Amniotic stem cell (primary cell): ENCODE data around the gene PTPN23.

ENCODE experiments used
- DNase-seq: peaks from one replicate; lab custom pipeline; 2025; lab: John Stamatoyannopoulos, UW

Gene PTPN23

DNA sequence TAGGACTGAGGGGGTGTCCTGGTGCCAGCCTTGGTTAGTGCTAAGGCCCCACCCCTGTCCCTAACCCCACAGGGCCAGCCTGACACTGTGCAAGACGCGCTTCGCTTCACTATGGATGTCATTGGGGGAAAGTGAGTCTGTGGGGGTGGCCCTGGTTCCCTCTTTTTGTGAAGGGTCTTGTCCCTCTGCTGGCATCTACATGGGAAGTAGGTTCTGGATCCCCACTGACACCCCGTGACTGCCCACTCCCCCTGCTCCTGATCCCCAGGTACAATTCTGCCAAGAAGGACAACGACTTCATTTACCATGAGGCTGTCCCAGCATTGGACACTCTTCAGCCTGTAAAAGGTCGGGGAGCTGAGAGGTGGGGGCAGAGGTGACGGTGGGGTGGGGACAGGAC is 26.4 kb downstream of the PTPN23 start:
- no peak for DNase-seq

DNA sequence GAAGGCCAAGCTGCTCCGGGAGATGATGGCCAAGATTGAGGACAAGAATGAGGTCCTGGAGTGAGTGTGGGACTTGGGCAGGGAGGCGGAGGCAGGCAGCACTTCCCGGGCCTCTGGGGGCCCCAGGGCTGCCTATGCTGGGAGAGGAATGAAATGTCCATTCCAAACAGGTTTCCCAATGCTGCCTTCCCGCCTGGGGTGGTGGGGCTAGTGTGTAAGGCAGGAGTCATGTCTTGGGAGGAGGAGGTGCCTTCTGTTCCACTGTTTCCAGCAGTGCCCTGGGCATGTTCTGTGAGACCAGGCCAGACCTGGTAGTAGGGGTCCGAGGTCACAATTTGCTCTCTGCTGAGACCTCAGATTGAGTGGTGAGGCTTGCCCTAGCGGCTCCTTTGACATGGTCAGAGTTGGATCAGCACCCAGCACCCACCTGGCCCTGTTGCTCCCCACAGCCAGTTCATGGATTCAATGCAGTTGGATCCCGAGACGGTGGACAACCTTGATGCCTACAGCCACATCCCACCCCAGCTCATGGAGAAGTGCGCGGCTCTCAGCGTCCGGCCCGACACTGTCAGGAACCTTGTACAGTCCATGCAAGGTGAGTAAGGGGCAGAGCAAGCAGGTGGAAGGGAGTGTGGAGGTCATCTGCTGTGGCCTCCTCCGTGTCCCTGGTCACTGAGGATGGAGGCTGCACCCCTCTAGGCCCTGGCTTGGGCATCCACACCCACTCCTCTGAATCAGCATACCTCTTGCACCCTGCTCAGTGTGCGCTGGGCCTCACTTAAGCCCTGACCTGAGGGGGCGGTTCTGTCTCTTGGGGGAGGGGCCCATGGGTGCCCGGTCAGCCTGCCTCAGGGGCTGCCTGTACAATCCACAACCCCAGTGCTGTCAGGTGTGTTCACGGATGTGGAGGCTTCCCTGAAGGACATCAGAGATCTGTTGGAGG is 27.3 kb downstream of the PTPN23 start:
- no peak for DNase-seq

DNA sequence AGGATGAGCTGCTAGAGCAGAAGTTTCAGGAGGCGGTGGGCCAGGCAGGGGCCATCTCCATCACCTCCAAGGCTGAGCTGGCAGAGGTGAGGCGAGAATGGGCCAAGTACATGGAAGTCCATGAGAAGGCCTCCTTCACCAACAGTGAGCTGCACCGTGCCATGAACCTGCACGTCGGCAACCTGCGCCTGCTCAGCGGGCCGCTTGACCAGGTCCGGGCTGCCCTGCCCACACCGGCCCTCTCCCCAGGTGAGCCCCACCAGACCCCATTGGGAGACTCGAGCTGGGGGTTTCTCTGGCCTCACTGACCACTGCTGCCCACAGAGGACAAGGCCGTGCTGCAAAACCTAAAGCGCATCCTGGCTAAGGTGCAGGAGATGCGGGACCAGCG is 28.0 kb downstream of the PTPN23 start:
- no peak for DNase-seq

DNA sequence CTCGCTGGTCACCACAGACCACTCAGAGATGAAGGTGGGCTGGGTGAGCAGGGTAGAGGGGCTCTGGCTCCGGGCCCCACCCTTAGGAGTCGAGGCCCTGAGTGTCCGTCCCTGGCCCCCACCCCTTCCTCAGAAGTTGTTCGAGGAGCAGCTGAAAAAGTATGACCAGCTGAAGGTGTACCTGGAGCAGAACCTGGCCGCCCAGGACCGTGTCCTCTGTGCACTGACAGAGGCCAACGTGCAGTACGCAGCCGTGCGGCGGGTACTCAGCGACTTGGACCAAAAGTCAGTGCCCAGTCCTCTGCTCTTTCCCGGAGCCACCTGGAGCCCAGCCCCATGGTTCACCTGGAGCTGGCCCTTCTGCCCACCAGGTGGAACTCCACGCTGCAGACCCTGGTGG is 28.5 kb downstream of the PTPN23 start:
- no peak for DNase-seq

DNA sequence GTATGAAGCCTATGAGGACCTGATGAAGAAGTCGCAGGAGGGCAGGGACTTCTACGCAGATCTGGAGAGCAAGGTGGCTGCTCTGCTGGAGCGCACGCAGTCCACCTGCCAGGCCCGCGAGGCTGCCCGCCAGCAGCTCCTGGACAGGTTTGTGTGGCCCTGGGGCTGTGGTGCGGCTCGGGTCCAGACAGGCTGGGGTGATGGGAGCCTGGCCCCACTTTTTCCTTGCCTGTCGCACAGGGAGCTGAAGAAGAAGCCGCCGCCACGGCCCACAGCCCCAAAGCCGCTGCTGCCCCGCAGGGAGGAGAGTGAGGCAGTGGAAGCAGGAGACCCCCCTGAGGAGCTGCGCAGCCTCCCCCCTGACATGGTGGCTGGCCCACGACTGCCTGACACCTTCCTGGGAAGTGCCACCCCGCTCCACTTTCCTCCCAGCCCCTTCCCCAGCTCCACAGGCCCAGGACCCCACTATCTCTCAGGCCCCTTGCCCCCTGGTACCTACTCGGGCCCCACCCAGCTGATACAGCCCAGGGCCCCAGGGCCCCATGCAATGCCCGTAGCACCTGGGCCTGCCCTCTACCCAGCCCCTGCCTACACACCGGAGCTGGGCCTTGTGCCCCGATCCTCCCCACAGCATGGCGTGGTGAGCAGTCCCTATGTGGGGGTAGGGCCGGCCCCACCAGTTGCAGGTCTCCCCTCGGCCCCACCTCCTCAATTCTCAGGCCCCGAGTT is 29.0 kb downstream of the PTPN23 start:
- DNase-seq: no peak

DNA sequence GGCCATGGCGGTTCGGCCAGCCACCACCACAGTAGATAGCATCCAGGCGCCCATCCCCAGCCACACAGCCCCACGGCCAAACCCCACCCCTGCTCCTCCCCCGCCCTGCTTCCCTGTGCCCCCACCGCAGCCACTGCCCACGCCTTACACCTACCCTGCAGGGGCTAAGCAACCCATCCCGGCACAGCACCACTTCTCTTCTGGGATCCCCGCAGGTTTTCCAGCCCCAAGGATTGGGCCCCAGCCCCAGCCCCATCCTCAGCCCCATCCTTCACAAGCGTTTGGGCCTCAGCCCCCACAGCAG is 29.5 kb downstream of the PTPN23 start:
- DNase-seq: no peak

DNA sequence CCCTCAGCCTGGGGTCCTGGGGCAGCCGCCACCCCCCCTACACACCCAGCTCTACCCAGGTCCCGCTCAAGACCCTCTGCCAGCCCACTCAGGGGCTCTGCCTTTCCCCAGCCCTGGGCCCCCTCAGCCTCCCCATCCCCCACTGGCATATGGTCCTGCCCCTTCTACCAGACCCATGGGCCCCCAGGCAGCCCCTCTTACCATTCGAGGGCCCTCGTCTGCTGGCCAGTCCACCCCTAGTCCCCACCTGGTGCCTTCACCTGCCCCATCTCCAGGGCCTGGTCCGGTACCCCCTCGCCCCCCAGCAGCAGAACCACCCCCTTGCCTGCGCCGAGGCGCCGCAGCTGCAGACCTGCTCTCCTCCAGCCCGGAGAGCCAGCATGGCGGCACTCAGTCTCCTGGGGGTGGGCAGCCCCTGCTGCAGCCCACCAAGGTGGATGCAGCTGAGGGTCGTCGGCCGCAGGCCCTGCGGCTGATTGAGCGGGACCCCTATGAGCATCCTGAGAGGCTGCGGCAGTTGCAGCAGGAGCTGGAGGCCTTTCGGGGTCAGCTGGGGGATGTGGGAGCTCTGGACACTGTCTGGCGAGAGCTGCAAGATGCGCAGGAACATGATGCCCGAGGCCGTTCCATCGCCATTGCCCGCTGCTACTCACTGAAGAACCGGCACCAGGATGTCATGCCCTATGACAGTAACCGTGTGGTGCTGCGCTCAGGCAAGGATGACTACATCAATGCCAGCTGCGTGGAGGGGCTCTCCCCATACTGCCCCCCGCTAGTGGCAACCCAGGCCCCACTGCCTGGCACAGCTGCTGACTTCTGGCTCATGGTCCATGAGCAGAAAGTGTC is 30.2 kb downstream of the PTPN23 start:
- no peak for DNase-seq

DNA sequence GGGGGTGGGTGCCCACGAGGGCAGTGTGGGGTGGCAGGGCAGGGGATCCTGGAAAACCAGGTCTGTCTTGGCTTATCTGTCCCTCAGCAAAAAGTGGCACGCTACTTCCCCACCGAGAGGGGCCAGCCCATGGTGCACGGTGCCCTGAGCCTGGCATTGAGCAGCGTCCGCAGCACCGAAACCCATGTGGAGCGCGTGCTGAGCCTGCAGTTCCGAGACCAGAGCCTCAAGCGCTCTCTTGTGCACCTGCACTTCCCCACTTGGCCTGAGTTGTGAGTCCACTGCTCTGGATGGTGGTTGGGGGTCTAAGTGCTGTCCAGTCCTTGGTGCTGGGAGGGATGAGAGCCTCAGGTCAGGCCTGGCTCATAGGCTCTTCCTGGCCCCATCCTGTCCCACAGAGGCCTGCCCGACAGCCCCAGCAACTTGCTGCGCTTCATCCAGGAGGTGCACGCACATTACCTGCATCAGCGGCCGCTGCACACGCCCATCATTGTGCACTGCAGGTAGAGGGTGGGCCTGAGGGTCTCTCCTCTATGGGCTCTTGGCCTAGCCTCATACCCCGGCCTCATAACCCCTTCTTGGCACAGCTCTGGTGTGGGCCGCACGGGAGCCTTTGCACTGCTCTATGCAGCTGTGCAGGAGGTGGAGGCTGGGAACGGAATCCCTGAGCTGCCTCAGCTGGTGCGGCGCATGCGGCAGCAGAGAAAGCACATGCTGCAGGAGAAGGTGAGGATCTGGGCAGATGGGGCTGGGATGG is 31.1 kb downstream of the PTPN23 start:
- DNase-seq: no peak

DNA sequence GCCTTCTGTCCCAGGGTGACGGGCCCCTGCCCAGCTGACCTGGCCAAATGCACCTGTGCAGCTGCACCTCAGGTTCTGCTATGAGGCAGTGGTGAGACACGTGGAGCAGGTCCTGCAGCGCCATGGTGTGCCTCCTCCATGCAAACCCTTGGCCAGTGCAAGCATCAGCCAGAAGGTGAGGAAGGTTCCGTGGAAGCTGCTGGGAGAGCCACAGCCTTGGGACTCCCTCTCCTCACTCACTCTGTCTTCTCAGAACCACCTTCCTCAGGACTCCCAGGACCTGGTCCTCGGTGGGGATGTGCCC is 31.6 kb downstream of the PTPN23 start:
- no peak for DNase-seq

DNA sequence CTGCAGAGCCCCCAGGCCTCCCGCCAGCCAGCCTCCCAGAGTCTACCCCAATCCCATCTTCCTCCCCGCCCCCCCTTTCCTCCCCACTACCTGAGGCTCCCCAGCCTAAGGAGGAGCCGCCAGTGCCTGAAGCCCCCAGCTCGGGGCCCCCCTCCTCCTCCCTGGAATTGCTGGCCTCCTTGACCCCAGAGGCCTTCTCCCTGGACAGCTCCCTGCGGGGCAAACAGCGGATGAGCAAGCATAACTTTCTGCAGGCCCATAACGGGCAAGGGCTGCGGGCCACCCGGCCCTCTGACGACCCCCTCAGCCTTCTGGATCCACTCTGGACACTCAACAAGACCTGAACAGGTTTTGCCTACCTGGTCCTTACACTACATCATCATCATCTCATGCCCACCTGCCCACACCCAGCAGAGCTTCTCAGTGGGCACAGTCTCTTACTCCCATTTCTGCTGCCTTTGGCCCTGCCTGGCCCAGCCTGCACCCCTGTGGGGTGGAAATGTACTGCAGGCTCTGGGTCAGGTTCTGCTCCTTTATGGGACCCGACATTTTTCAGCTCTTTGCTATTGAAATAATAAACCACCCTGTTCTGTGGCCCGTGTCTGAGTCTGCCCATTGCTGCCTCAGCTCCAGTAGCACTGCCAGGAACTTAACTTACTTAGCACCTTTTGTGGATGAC is 32.2 kb downstream of the PTPN23 start:
- no peak for DNase-seq

DNA sequence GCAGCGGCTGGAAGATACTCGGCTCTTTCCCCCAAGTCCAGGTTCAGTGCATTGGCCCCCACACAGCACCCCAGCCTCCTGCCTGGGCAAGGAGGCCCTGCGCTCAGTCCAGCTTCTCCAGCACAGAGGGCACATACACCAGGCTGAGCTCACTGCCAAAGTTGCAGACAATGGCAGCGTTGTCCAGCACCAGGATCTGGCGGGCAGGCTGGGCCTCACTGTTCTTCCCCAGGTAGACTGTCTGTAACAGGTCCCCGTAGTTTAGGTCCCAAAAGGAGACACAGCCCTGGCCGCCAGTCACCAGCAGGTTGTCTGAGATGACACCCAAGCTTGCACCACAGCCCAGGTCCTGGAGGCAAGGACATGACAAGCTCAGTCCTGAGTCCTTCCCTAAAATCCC is 32.9 kb downstream of the PTPN23 start:
- no peak for DNase-seq

DNA sequence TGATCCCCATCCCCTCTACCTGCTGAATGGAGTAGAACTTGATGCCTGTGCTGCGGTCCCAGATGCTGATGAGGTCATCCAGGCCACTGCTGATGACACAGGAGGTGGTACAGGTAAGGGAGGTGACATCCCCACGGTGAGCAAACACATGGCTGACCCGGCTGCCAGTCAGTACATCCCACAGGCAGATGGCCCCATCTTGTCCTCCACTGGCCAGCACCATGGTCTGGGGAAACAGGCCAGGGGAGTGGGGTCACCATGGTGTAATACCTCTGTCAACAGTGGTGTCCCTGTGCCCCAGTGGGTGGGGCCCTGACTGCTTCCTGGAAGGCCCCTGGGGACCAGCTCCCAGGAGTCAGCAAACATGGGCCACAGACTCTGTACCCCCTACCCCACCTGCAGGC is 33.3 kb downstream of the PTPN23 start:
- DNase-seq: no peak

DNA sequence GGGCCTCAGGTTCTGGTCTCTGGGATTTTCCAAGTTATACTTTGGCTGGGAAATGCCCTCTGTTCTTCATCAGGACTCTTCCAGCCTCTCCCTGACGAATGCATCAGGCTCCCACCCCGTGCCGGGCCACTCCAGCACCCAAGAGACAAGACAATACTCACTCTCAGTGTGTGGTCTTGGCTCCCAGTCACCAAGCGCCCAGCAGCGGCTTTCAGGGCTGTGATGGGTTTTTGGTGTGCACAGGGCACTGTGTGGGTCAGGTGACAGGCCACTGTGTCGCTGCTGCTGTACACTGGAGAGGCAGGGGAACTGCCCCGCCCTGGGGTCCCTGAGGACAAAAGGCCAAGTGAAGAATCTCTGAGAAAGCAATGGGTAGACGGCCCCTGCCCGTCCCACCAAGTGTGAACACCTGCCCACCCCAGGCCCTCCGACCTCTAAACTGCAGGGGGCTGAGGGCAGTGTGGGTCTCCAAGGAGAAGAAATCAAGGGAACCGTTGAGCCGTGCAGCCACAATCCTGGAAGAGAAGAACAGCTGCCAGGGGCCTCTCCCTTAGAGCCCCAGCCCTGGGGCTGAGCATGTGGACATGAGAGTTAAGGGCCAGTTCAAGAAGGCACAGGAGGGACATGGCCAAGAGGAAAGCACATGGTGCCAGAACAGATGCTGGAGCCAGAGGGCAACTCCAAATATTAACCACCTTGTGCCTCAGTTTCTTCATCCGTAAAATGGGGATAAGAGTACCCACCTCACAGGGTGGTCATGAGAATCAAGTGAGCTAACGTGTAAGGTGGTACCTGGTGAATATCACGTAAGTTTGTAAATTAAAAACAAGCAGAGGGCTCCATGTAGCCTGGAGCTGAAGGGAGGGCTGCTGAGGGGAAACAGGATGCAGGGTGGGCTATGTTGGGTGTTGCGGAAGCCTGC is 34.1 kb downstream of the PTPN23 start:
- no peak for DNase-seq

DNA sequence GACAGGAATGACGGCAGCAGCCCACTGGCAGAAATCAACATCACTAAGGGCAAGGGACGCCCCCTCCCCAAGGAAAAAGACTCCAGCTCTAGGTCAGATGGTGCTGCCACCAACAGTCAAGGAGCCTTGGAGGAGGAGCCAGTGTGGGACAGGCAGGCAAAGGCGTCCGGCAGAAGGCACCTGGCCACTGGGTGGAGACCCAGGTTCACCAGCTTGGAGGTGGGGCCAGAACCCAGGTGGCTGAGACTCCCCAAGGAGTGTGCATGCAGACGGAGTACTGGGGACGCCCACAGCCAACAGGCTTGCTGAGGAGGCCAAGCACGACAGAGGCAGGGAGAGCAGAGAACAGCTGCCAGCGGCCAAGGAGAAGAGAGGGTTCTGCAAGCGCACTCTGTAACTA is 35.2 kb downstream of the PTPN23 start:
- DNase-seq: no peak

DNA sequence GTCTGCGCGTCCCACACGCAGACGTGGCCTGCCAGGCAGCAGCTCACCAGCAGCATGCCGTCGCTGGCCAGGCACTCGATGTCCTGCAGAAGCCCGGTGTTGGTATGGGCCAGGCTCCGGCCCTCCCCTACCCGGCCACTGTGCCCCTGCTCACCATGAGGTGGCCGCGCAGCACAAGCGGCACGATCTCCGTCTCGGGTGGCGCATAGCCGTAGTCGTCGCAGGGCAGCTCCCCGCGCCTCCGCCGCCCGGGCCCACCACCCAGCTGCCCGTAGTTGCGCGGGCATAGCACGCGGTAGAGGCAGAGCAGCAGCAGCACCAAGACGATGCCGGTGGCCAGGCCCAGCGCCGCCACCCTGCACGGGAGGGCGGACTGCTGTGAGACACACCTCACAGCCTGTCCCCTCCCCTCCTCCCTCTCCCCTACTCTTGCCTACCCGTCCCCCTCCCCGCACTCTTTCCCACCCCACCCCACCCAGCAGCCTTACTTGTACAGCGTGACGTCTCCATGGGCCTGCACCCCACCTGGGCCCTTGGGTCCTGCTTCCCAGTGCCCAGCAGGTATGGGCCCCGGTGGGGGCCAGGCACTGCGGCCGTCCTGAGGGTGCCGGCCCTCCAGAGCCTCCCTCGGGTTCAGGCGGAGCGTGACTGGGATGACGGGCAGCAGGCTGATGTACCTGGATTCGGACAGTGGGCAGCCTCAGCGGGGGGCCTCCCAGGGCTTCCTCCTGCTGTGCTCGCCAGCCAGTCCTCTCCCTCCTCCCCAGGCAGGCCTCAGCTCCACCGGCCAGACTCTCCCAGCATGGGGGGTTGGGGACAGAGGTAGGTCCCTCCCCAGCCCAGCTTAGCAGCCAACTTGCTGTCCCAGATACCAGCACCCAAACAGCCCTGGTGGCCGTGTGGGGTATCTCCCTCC is 37.6 kb downstream of the PTPN23 start:
- DNase-seq: no peak

DNA sequence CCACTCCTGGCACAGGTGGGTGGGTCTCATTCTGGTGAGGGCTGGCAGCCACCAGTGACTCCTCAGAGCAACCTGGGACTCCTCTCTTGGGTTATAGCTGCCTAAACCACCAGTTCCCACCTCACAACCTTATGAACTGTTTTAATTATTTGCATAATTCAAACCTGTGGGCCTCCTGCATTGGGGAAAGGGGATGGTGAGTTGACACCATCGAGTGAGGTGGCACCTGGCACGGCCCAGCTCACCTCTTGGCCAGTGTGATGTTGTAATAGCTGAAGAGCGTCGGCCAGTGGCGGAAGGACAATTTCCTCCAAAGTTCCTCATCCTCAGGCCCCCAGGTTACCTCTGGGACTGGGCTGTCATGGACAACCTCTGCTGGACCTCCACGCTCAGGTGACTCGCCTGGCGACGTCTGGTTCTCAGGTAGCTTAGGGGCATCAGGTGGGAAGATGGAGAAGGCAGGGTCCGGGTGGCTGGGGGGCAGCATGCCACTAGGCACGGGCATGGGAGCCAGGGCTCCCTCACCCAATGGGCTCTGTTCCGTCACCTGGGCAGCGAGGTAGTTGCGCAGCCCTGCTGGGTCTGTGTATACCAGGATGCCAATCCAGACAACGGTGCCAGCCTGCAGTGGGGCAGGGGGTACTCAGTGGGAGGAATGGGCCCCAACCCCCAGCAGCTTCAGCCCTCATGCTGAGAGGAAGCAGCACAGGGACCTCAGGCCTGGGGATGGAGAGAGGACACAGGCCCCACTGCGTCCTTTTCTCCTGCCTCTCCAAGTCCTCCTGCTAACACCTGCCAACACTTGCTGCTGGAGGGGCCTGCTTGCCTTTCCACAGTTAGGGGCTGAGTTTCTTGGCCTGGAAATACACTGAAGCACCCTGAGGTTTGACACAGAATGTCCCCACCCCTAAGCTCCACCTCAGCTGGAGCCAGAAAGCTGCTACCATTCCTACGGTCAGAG is 38.5 kb downstream of the PTPN23 start:
- no peak for DNase-seq

DNA sequence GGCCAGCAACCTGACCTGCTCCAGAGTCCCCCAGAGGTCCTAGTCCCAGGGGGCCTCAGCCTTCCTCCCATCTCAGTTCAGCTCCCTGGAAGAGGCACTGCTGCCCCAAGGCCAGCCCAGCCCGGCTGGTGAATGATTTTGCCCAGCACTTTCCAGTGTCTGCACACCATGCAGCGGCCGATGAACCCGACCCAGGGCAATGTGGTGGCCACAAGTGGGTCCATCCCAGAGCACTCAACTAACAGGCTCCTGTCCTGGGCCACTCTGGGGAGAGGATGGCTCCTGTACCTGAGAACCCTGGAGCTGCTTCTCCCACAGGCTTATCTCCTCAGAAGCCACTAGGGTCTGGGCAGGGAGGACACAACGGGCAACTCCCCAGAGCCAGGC is 39.2 kb downstream of the PTPN23 start:
- no peak for DNase-seq
